ENCODE results near the gene STX16. TPM values are rescaled to one million over a fixed set of nuclear protein-coding genes. Genes with fewer than 3 reads are reported as not detected.

Gene STX16
- total RNA-seq, 4 donors from 2014 or later, result 52.3 to 146 (median 77.0) TPM

- no peak overlapping the region for H3K4me3 ChIP-seq
- no peaks in the 10 kb centered on the region for H3K4me1 ChIP-seq
- peaks cover 0 to 28% (median 12%) of the 10 kb centered on the region in 4 donors for H3K36me3 ChIP-seq
- no peaks in the 10 kb centered on the region for H3K27me3 ChIP-seq
- WGBS, 2 donors (ENCODE audit: low coverage in 1 of 2), result 92 to 93% methylated on average over 7 of the region's 7 CpGs
- DNase-seq, result no peak
- H3K9me3 ChIP-seq, result no peaks in the 10 kb centered on the region
- H3K27ac ChIP-seq, result no peak overlapping the region
- TF ChIP-seq EP300 (IDR thresholded peaks at IDR 0.05; ENCODE audit: low read depth) (no peak), POLR2AphosphoS5 (IDR thresholded peaks at IDR 0.05) (no peak), POLR2A (IDR thresholded peaks at IDR 0.05) (no peak)
- TF ChIP-seq, protein P1, sequence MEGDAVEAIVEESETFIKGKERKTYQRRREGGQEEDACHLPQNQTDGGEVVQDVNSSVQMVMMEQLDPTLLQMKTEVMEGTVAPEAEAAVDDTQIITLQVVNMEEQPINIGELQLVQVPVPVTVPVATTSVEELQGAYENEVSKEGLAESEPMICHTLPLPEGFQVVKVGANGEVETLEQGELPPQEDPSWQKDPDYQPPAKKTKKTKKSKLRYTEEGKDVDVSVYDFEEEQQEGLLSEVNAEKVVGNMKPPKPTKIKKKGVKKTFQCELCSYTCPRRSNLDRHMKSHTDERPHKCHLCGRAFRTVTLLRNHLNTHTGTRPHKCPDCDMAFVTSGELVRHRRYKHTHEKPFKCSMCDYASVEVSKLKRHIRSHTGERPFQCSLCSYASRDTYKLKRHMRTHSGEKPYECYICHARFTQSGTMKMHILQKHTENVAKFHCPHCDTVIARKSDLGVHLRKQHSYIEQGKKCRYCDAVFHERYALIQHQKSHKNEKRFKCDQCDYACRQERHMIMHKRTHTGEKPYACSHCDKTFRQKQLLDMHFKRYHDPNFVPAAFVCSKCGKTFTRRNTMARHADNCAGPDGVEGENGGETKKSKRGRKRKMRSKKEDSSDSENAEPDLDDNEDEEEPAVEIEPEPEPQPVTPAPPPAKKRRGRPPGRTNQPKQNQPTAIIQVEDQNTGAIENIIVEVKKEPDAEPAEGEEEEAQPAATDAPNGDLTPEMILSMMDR (IDR thresholded peaks at IDR 0.05), result no peak
- in situ Hi-C loops (cut with MboI; ENCODE audit: low pct_ligation_motif_present in 1 of 4, low pct_unique_long_range_greater_than_20kb in 1 of 4, low sequenced_read_pairs in 3 of 4) (loop anchor here in 2 of 4 donors (25.0 kb wide), 3 partner anchors 196 to 429 kb away; partner anchors contain the start of genes ANKRD60 (in 2 of the 2), ATP5F1E (in 1 of the 2), GNAS (in 1 of the 2) and GNAS-AS1 (in 1 of the 2)), intact Hi-C loops (cut with DNase I; ENCODE audit: low total_unique reads) (no loop called here)
Observed at GRCh38 chr20:58666702-58667101, 15.6 kb downstream of the STX16 start.

GRCh38 chr20:58667975-58668374 is 16.9 kb downstream of the STX16 start:
- Histone ChIP-seq H3K9me3 (no peaks in the 10 kb centered on the region), H3K27ac (no peak overlapping the region), H3K4me1 (no peaks in the 10 kb centered on the region), H3K36me3 (peaks cover 0 to 31% (median 14%) of the 10 kb centered on the region in 4 donors), H3K27me3 (no peaks in the 10 kb centered on the region), H3K4me3 (no peak overlapping the region)
- intact Hi-C loops (cut with DNase I; ENCODE audit: low total_unique reads), result no loop called here
- no peak for DNase-seq
- TF ChIP-seq, protein P1 (IDR thresholded peaks at IDR 0.05), result no peak
- TF ChIP-seq POLR2A (IDR thresholded peaks at IDR 0.05), result no peak
- TF ChIP-seq POLR2AphosphoS5 (IDR thresholded peaks at IDR 0.05), result no peak
- TF ChIP-seq EP300 (IDR thresholded peaks at IDR 0.05; ENCODE audit: low read depth), result no peak
- WGBS, 2 donors (ENCODE audit: low coverage in 1 of 2), result 50 to 96% methylated on average over 2 to 5 of the region's 5 CpGs
- in situ Hi-C loops (cut with MboI; ENCODE audit: low pct_ligation_motif_present in 1 of 4, low pct_unique_long_range_greater_than_20kb in 1 of 4, low sequenced_read_pairs in 3 of 4), result loop anchor here in 2 of 4 donors (25.0 kb wide), 3 partner anchors 194 to 431 kb away; partner anchors contain the start of genes ANKRD60 (in 2 of the 2), ATP5F1E (in 1 of the 2), GNAS (in 1 of the 2) and GNAS-AS1 (in 1 of the 2)

- in situ Hi-C loops (cut with MboI; ENCODE audit: low pct_ligation_motif_present in 1 of 4, low pct_unique_long_range_greater_than_20kb in 1 of 4, low sequenced_read_pairs in 3 of 4), result loop anchor here in 2 of 4 donors (25.0 kb wide), 3 partner anchors 193 to 432 kb away; partner anchors contain the start of genes ANKRD60 (in 2 of the 2), ATP5F1E (in 1 of the 2), GNAS (in 1 of the 2) and GNAS-AS1 (in 1 of the 2)
- H3K4me1 ChIP-seq, result no peaks in the 10 kb centered on the region
- H3K9me3 ChIP-seq, result no peaks in the 10 kb centered on the region
- TF ChIP-seq, protein P1 (IDR thresholded peaks at IDR 0.05), result no peak
- no peak for TF ChIP-seq POLR2AphosphoS5 (IDR thresholded peaks at IDR 0.05)
- TF ChIP-seq EP300 (IDR thresholded peaks at IDR 0.05; ENCODE audit: low read depth), result no peak
- no peak for TF ChIP-seq POLR2A (IDR thresholded peaks at IDR 0.05)
- H3K27me3 ChIP-seq, result no peaks in the 10 kb centered on the region
- DNase-seq, result no peak
- intact Hi-C loops (cut with DNase I; ENCODE audit: low total_unique reads), result no loop called here
- H3K27ac ChIP-seq, result no peak overlapping the region
- peaks cover 0 to 36% (median 16%) of the 10 kb centered on the region in 4 donors for H3K36me3 ChIP-seq
- H3K4me3 ChIP-seq, result no peak overlapping the region
- 91 to 92% methylated on average over 4 to 5 of the region's 5 CpGs for WGBS, 2 donors (ENCODE audit: low coverage in 1 of 2)
Observed at GRCh38 chr20:58668901-58669286, 17.8 kb downstream of the STX16 start.

DNA sequence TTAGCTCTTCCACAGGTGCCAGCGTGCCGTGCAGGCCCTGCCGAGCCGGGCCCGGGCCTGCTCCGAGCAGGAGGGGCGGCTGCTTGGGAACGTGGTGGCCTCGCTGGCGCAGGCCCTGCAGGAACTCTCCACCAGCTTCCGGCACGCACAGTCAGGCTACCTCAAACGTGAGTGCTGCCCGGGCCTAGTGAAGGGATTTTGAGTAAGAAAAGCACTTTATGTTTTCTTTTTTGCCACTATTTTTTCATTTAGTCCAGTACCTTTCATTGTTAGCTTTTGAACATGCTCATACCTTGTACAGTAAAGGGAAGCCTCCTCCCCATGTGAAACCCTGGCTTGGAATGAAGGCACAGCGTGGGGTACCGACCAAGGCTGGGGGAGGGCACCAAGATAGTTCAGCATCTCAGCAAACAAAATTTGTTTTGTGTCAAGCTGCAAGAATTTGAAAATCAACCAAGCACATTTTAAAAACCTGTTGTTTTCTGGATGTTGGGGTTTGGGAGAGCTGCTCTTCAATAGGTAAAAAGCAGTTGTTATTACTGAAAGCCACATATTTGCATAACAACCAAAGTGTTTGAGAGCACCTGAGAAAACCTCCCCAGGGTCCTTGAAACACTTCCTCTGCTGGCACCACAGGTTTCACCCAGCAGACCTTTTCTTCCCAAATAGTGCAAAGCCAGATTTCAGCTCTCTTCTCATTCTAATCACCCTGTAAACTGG is 18.4 kb downstream of the STX16 start:
- no peak for DNase-seq
- in situ Hi-C loops (cut with MboI; ENCODE audit: low pct_ligation_motif_present in 1 of 4, low pct_unique_long_range_greater_than_20kb in 1 of 4, low sequenced_read_pairs in 3 of 4) (loop anchor here in 2 of 4 donors (25.0 kb wide), 3 partner anchors 193 to 432 kb away; partner anchors contain the start of genes ANKRD60 (in 2 of the 2), ATP5F1E (in 1 of the 2), GNAS (in 1 of the 2) and GNAS-AS1 (in 1 of the 2)), intact Hi-C loops (cut with DNase I; ENCODE audit: low total_unique reads) (no loop called here)
- Histone ChIP-seq H3K27ac (no peak overlapping the region), H3K27me3 (no peaks in the 10 kb centered on the region), H3K9me3 (no peaks in the 10 kb centered on the region), H3K4me1 (no peaks in the 10 kb centered on the region), H3K36me3 (peaks cover 0 to 38% (median 18%) of the 10 kb centered on the region in 4 donors), H3K4me3 (no peak overlapping the region)
- WGBS, 2 donors (ENCODE audit: low coverage in 1 of 2), result 40 to 86% methylated on average over 1 to 15 of the region's 16 CpGs
- TF ChIP-seq POLR2A (IDR thresholded peaks at IDR 0.05), result no peak
- TF ChIP-seq, protein P1 (IDR thresholded peaks at IDR 0.05), result no peak
- TF ChIP-seq POLR2AphosphoS5 (IDR thresholded peaks at IDR 0.05), result no peak
- TF ChIP-seq EP300 (IDR thresholded peaks at IDR 0.05; ENCODE audit: low read depth), result no peak
